Natural killer cell treated with Interleukin-12 subunit alpha and Interleukin-12 subunit beta and Interleukin-15 and Interleukin-18, amount 100 ng/mL, for 72 hours (primary cell): ENCODE results near the gene DBF4. TPM values are rescaled to one million over a fixed set of nuclear protein-coding genes. Genes with fewer than 3 reads are reported as not detected.
A peak's percentile ranks its signal among the peaks of the same experiment; 100 is the strongest.
"Not testable (repeated sequence)": the region's sequence is repeated elsewhere in the genome, so short reads cannot be mapped to it uniquely, and the experiment has no call there.

ENCODE experiments used
- ATAC-seq, 2 donors: fragments of 150-1000 bp; cut with Tn5 transposase in 1 of 2; sonication (Bioruptor Pico), chemical (Tn5 transposase) in 1 of 2; 2 replicates each; pipeline ENCODE4 v1.10.0; 2021
- DNase-seq: peaks from one replicate; pipeline ENCODE4 v3.0.0; 2022; ENCODE audit warnings: low spot score
- H3K27ac Mint-ChIP-seq, 2 donors: 1 replicate in 1 of 2; 2 replicates in 1 of 2; pipeline ENCODE4 v1.8.0; 2022; ENCODE audit warnings: mixed read lengths in 2 of 2, mild to moderate bottlenecking in 1 of 2, moderate library complexity in 1 of 2
- H3K27me3 Mint-ChIP-seq, 2 donors: 1 replicate in 1 of 2; 2 replicates in 1 of 2; pipeline ENCODE4 v1.8.0; 2022; ENCODE audit warnings: mixed read lengths in 2 of 2
- H3K36me3 Mint-ChIP-seq: one replicate; pipeline ENCODE4 v1.8.0; 2022; ENCODE audit warnings: mixed read lengths
- H3K4me1 Mint-ChIP-seq, 2 donors: 1 replicate in 1 of 2; 2 replicates in 1 of 2; pipeline ENCODE4 v1.8.0; 2022; ENCODE audit warnings: low read depth in 2 of 2, mixed read lengths in 2 of 2, mild to moderate bottlenecking in 1 of 2
- H3K4me3 Mint-ChIP-seq: one replicate; pipeline ENCODE4 v1.8.0; 2022; ENCODE audit warnings: mixed read lengths
- H3K9me3 Mint-ChIP-seq: 2 replicates; pipeline ENCODE4 v1.8.0; 2022; ENCODE audit warnings: mixed read lengths
- total RNA-seq, 2 donors: library from RNA; stranded (reverse); gene quantifications; one replicate each; pipeline ENCODE4 v1.2.3, GENCODE V29; 2022

DBF4 gene, protein sequence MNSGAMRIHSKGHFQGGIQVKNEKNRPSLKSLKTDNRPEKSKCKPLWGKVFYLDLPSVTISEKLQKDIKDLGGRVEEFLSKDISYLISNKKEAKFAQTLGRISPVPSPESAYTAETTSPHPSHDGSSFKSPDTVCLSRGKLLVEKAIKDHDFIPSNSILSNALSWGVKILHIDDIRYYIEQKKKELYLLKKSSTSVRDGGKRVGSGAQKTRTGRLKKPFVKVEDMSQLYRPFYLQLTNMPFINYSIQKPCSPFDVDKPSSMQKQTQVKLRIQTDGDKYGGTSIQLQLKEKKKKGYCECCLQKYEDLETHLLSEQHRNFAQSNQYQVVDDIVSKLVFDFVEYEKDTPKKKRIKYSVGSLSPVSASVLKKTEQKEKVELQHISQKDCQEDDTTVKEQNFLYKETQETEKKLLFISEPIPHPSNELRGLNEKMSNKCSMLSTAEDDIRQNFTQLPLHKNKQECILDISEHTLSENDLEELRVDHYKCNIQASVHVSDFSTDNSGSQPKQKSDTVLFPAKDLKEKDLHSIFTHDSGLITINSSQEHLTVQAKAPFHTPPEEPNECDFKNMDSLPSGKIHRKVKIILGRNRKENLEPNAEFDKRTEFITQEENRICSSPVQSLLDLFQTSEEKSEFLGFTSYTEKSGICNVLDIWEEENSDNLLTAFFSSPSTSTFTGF
- 10 to 100 TPM; 40.6 to 64.2 TPM for total RNA-seq

- peak; percentile 98 for DNase-seq
- ATAC-seq, result peak; percentile 97
- H3K4me3 Mint-ChIP-seq, result peak within 1 kb of the TSS; percentile 84
- no peaks in the 10 kb centered on the region for H3K9me3 Mint-ChIP-seq
- peaks cover 29 to 38% of the 10 kb centered on the region in 2 donors for H3K4me1 Mint-ChIP-seq
- H3K36me3 Mint-ChIP-seq, result peaks cover 13% of the 10 kb centered on the region
- H3K27ac Mint-ChIP-seq, result peak within 1 kb of the TSS; percentile 95 to 97
- H3K27me3 Mint-ChIP-seq, result no peaks in the 10 kb centered on the region
Measured at GRCh38 chr7:87876040-87876868, at the start of gene DBF4, which contains the start of gene SLC25A40. DBF4 (plus strand) TSS chr7:87876493; CDS start chr7:87876733, 240 bp downstream. SLC25A40 (minus strand) TSS chr7:87876360; CDS start chr7:87858727, 17,633 bp downstream.

DNA sequence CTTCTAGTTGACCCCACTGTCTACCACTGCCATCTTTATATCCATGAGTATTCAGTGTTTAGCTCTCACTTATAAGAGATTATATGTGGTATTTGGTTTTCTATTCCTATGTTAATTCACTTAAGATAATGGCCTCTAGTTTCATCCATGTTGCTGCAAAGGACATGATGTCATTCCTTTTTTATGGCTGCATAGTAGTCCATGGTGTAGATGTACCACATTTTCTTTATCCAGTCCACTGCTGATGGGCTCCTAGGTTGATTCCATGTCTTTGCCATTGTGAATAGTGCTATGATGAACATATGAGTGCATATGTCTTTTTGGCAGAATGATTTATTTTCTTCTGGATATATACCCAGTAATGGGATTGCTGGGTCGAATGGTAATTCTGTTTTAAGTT is 47.9 kb upstream of the DBF4 start:
- H3K27ac Mint-ChIP-seq, DNase-seq, H3K9me3 Mint-ChIP-seq, H3K4me3 Mint-ChIP-seq, ATAC-seq, H3K27me3 Mint-ChIP-seq, H3K4me1 Mint-ChIP-seq: not testable (repeated sequence)
- peaks cover 21% of the 10 kb centered on the region for H3K36me3 Mint-ChIP-seq

DNA sequence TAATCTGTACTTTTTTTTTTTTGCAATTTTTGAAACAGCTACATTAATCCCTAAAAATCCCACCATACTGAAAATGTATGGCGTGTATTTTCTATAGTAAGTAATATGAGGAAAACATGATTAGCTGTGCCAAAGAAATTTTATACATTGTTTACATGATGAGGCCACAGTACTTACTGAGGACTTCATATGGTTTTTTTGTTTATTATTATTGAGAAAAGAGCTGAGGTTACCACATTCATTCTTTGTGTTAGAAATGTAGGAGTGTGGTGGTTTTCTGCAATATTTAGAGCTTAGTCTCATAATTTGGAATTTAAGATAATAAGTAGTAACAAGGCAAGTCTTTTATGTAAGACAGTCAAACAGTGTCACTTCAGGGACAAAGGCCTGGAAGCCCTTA is 45.2 kb upstream of the DBF4 start:
- H3K36me3 Mint-ChIP-seq, result peaks cover 8% of the 10 kb centered on the region
- no peak for DNase-seq
- no peaks in the 10 kb centered on the region for H3K4me1 Mint-ChIP-seq
- H3K27ac Mint-ChIP-seq, result no peak overlapping the region
- no peaks in the 10 kb centered on the region for H3K27me3 Mint-ChIP-seq
- no peaks in the 10 kb centered on the region for H3K9me3 Mint-ChIP-seq
- H3K4me3 Mint-ChIP-seq, result no peak overlapping the region
- no peak for ATAC-seq

GRCh38 chr7:87833130-87833529 is 43.2 kb upstream of the DBF4 start:
- DNase-seq (no peak), ATAC-seq (no peak)
- Mint-ChIP-seq H3K9me3 (no peaks in the 10 kb centered on the region), H3K4me1 (no peaks in the 10 kb centered on the region), H3K27me3 (no peaks in the 10 kb centered on the region), H3K36me3 (peaks cover 5% of the 10 kb centered on the region), H3K27ac (no peak overlapping the region), H3K4me3 (no peak overlapping the region)

- no peak for DNase-seq
- no peak overlapping the region for H3K4me3 Mint-ChIP-seq
- no peaks in the 10 kb centered on the region for H3K27me3 Mint-ChIP-seq
- ATAC-seq, result no peak
- H3K36me3 Mint-ChIP-seq, result peaks cover 5% of the 10 kb centered on the region
- no peak overlapping the region for H3K27ac Mint-ChIP-seq
- no peaks in the 10 kb centered on the region for H3K4me1 Mint-ChIP-seq
- H3K9me3 Mint-ChIP-seq, result no peaks in the 10 kb centered on the region
Measured at GRCh38 chr7:87837597-87837996, 38.7 kb upstream of the DBF4 start.

GRCh38 chr7:87850836-87851593 is 25.3 kb upstream of the DBF4 start:
- no peak for DNase-seq
- no peak for ATAC-seq
- no peak overlapping the region for H3K4me3 Mint-ChIP-seq
- H3K27me3 Mint-ChIP-seq, result no peaks in the 10 kb centered on the region
- H3K9me3 Mint-ChIP-seq, result no peaks in the 10 kb centered on the region
- H3K36me3 Mint-ChIP-seq, result no peaks in the 10 kb centered on the region
- H3K4me1 Mint-ChIP-seq, result peaks cover 11 to 18% of the 10 kb centered on the region in 2 donors
- H3K27ac Mint-ChIP-seq, result peak overlapping the region; percentile 11 to 47

DNA sequence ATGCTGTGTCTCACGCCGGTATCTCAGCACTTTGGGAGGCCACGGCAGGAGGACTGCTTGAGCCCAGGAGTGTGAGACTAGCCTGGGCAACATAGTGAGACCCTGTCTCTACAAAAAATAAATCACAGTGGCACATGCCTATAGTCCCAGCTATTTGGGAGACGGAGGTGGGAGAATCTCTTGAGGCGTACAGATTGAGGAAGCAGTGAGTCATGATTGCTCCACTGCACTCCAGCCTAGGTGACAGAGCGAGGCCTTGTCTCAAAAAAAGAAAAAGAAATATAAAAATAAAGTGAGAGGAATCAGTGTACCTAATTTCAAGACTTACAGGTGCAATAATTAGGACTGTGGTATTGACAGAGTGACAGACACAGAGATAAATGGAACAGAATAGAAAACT is 24.0 kb upstream of the DBF4 start:
- Mint-ChIP-seq H3K4me3 (peak overlapping the region; percentile 13), H3K27me3 (no peaks in the 10 kb centered on the region)

GRCh38 chr7:87853237-87853864 is 22.9 kb upstream of the DBF4 start:
- Mint-ChIP-seq H3K27me3 (no peaks in the 10 kb centered on the region), H3K9me3 (no peaks in the 10 kb centered on the region), H3K27ac (no peak overlapping the region), H3K4me1 (peaks cover 11 to 18% of the 10 kb centered on the region in 2 donors), H3K36me3 (peaks cover 5% of the 10 kb centered on the region), H3K4me3 (no peak overlapping the region)
- DNase-seq (no peak), ATAC-seq (no peak)

More for the DNA sequence above, 24.0 kb upstream of the DBF4 start:
- peak overlapping the region in 1 of 2 donors; percentile 47 for H3K27ac Mint-ChIP-seq
- H3K4me1 Mint-ChIP-seq, result peaks cover 11 to 18% of the 10 kb centered on the region in 2 donors
- ATAC-seq (no peak), DNase-seq (no peak)
- no peaks in the 10 kb centered on the region for H3K9me3 Mint-ChIP-seq
- H3K36me3 Mint-ChIP-seq, result no peaks in the 10 kb centered on the region

DNA sequence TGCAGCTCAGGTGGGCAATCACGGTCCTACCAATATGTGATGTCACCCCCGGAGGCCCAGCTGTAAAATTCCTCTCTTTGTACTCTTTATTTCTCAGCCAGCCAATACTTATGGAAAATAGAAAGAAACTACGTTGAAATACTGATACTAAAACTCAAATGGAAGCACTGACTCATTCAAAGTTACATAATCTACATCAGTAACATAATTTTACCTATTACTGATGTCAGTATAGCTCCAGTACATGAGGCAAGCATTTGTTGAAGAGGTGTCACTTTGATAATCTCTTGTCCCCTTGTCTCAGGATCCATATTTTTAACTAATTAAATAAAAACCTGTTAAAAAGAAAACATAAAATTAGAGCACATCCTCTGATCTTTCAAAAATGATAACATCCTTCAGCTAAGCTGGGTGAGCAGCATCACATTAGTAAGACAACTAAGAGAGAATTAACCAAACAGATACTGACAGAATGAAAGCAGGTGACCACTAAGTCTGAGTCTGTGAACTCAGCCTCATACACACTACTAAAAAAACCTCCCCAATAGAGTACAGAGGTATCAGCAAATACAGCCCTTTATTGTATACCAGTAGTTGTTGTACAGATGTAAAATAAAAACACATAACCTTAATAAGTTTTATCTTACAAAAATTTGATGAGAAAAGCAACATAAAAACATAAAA is 17.7 kb upstream of the DBF4 start:
- Mint-ChIP-seq H3K4me3 (no peak overlapping the region), H3K27me3 (no peaks in the 10 kb centered on the region), H3K36me3 (peaks cover 7% of the 10 kb centered on the region), H3K4me1 (peaks cover 4 to 9% of the 10 kb centered on the region in 2 donors), H3K9me3 (no peaks in the 10 kb centered on the region), H3K27ac (no peak overlapping the region)
- DNase-seq, result no peak
- no peak for ATAC-seq

- H3K9me3 Mint-ChIP-seq, result peaks cover 5% of the 10 kb centered on the region
- H3K27ac Mint-ChIP-seq, result no peak overlapping the region
- ATAC-seq (no peak), DNase-seq (no peak)
- no peak overlapping the region for H3K4me3 Mint-ChIP-seq
- H3K4me1 Mint-ChIP-seq, result peaks cover 6 to 9% of the 10 kb centered on the region in 2 donors
- no peaks in the 10 kb centered on the region for H3K27me3 Mint-ChIP-seq
- peaks cover 26% of the 10 kb centered on the region for H3K36me3 Mint-ChIP-seq
Measured at GRCh38 chr7:87866089-87866488, 10.2 kb upstream of the DBF4 start.

DNA sequence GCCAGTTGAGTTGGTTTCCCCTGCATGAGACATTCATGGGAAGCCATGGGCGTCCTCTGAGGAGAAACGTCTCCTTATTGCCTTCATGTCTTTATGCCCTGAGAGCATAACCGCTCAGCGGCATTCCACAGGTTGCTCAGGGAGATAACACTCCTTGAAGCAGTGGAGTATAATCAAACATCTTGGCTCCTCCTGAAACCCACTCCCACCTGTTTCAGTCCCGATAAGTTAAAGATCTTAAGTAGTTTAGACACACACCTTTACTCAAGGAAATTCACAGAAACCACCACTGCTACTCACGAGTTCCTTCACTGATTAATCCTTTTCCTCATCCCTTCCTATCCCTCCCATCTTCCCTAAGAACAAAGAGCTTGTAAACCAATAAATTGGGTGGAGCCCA is 9.8 kb upstream of the DBF4 start:
- not testable (repeated sequence) for H3K4me3 Mint-ChIP-seq, H3K9me3 Mint-ChIP-seq, DNase-seq, H3K27me3 Mint-ChIP-seq, ATAC-seq, H3K27ac Mint-ChIP-seq, H3K4me1 Mint-ChIP-seq
- H3K36me3 Mint-ChIP-seq, result peaks cover 26% of the 10 kb centered on the region

- ATAC-seq (no peak), DNase-seq (no peak)
- Mint-ChIP-seq H3K27me3 (no peaks in the 10 kb centered on the region), H3K4me1 (peaks cover 26 to 31% of the 10 kb centered on the region in 2 donors), H3K9me3 (peaks cover 5% of the 10 kb centered on the region), H3K36me3 (peaks cover 32% of the 10 kb centered on the region), H3K4me3 (no peak overlapping the region), H3K27ac (no peak overlapping the region)
Measured at GRCh38 chr7:87870471-87870870, 5.8 kb upstream of the DBF4 start.
